Fibroblast of mammary gland (primary cell): Measurements from ENCODE around the gene ESRP2.

ENCODE experiments used
- DNase-seq: peaks from one replicate; pipeline ENCODE4 v3.0.0-alpha.2; 2010; ENCODE audit warnings: low read depth
- H3K4me3 ChIP-seq: 2 replicates; pipeline ENCODE4 v1.5.1; 2011; ENCODE audit warnings: low read depth, mild to moderate bottlenecking, low read length, moderate library complexity; ENCODE audit not compliant: control insufficient read depth
- TF ChIP-seq, protein P1 (sequence below): conservative IDR thresholded peaks from 2 replicates; pipeline ENCODE4 v1.5.1; 2011; ENCODE audit warnings: low read depth, low read length, inconsistent platforms; ENCODE audit not compliant: control insufficient read depth, insufficient read depth

The ESRP2 gene

DNA sequence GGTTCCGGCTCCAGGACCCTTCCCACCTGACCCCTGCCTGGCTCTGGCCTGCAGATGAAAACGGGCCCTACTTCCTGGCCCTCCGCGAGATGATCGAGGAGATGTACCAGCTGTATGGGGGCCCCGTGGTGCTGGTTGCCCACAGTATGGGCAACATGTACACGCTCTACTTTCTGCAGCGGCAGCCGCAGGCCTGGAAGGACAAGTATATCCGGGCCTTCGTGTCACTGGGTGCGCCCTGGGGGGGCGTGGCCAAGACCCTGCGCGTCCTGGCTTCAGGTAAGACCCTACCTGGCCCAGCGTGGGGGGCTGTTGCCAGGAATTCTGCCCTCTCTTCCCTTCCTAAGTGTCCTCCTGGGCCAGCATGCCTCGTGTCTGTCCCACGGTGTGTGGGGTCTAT is 19.8 kb upstream of the ESRP2 start:
- no peak overlapping the region for H3K4me3 ChIP-seq
- TF ChIP-seq, protein P1, sequence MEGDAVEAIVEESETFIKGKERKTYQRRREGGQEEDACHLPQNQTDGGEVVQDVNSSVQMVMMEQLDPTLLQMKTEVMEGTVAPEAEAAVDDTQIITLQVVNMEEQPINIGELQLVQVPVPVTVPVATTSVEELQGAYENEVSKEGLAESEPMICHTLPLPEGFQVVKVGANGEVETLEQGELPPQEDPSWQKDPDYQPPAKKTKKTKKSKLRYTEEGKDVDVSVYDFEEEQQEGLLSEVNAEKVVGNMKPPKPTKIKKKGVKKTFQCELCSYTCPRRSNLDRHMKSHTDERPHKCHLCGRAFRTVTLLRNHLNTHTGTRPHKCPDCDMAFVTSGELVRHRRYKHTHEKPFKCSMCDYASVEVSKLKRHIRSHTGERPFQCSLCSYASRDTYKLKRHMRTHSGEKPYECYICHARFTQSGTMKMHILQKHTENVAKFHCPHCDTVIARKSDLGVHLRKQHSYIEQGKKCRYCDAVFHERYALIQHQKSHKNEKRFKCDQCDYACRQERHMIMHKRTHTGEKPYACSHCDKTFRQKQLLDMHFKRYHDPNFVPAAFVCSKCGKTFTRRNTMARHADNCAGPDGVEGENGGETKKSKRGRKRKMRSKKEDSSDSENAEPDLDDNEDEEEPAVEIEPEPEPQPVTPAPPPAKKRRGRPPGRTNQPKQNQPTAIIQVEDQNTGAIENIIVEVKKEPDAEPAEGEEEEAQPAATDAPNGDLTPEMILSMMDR: no peak
- DNase-seq: no peak

DNA sequence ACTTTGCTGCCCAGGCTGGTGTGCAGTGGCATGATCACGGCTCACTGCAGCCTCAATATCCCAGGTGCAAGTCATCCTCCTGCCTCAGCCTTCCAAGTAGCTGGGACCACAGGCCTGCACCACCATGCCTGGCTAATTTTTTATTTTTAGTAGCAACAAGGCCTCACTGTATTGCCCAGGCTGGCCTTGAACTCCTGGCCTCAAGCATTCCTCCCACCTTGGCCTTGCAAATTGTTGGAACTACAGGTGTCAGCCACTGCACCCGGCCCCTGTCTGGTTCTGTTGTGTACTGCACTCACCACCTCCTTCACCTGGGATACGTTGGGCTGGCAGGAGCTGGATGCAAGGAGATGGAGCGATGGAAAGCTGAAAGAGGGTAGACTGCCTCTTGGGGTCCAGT is 17.8 kb upstream of the ESRP2 start:
- TF ChIP-seq, protein P1: no peak
- DNase-seq: no peak
- no peak overlapping the region for H3K4me3 ChIP-seq

DNA sequence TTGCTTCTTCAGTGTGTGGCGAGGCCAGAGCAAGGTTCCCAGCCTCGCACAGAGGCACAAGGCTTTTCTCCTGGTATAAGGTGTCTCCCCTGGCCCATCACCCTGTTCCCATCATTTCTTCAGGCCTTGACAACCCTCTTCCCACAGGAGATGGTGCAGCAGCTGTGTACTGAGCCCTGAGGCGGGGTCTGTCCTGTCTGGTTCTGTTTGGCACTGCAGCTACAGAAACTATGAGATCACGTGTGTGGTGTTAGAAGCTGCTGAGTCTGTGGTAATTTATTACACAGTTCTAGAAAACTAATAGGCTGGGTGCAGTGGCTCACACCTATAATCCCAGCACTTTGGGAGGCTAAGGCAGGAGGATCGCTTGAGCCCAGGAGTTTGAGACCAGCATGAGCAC is 16.5 kb upstream of the ESRP2 start:
- no peak for DNase-seq
- H3K4me3 ChIP-seq: no peak overlapping the region
- TF ChIP-seq, protein P1: no peak

DNA sequence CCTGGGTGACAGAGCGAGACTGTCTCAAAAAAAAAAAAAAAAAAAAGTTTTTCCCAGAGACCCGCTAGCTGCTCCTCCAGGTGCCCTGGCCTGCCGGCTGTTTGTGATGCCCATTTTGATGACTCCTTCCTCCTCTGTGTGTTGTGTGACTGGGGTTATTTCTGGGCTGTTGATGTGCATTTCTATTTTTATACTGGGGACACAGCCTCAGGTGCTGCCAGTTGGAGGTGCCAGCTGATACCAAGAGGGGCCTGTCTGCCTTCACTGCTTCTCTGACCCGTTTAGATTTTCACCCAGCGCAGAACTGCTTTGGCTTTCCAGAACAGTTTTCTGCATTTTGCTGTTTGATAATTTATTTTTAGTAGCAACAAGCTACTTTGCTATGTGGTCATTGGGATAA is 15.9 kb upstream of the ESRP2 start:
- TF ChIP-seq, protein P1: no peak
- DNase-seq: no peak
- no peak overlapping the region for H3K4me3 ChIP-seq

DNA sequence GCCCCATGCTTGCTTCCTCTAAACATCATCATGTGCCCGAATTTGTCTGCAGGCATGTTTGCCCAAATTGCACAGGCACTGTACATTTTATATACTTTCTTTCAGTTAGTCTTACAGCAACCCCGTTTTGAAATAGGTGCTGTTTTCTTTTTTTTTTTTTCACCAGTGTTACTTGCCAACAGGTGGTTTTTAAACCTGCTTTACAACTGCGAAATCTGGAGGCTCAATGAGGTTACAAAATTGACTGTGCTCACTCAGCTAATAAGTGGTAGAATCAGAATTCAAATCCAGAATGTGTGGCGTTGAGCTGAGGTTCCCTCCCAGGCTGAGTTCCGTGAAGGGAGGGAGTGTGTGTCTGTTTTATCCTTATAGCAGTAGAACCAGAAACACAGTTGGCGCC is 15.0 kb upstream of the ESRP2 start:
- H3K4me3 ChIP-seq: no peak overlapping the region
- DNase-seq: no peak
- TF ChIP-seq, protein P1: no peak

DNA sequence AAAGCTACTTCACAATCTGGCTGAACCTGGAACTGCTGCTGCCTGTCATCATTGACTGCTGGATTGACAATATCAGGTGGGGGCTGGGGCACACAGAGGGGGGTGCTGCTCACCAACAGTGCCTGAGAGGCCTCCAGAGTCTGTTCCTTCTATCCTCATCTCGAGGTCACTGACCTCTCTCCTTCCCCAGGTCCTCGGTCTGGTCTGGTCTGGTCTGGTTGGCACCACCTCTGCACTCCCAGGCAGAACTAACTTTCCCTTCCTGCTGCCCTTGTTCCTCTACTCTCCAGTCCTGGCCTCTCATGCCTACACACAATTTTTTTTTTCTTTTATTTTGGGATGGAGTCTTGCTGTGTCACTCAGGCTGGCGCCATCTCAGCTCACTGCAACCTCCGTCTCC is 13.4 kb upstream of the ESRP2 start:
- DNase-seq: no peak
- no peak overlapping the region for H3K4me3 ChIP-seq
- TF ChIP-seq, protein P1: no peak

GRCh38 chr16:68247932-68248331 is 12.0 kb upstream of the ESRP2 start:
- no peak for DNase-seq
- H3K4me3 ChIP-seq: no peak overlapping the region
- TF ChIP-seq, protein P1: no peak
